ENCODE results near the gene JADE1. TPM values are rescaled to one million over a fixed set of nuclear protein-coding genes. Genes with fewer than 3 reads are reported as not detected.

The JADE1 gene
- total and polyA plus RNA-seq, 4 donors = 16.8 to 32.3 (median 25.4) TPM

- WGBS (ENCODE audit: insufficient coverage) = 67% methylated on average over 1 of the region's 2 CpGs
- no peak overlapping the region for H3K27ac ChIP-seq (ENCODE audit: low read depth, low read length)
- DNase-seq (ENCODE audit: low read depth in 4 of 6, low spot score in 6 of 6) = peak in 1 of 6 donors; percentile 28
- H3K4me1 ChIP-seq (ENCODE audit: control insufficient read depth, insufficient read depth, low read length) = peaks cover 6% of the 10 kb centered on the region
- no peak overlapping the region for H3K4me3 ChIP-seq (ENCODE audit: low read depth, low read length)
- H3K9me3 ChIP-seq (ENCODE audit: control insufficient read depth, insufficient read depth, low read length) = no peaks in the 10 kb centered on the region
- H3K27me3 ChIP-seq (ENCODE audit: control insufficient read depth, insufficient read depth, low read length) = no peaks in the 10 kb centered on the region
- H3K36me3 ChIP-seq (ENCODE audit: control insufficient read depth, insufficient read depth, low read length) = peaks cover 27% of the 10 kb centered on the region
Observed at GRCh38 chr4:128866269-128866668, 56.8 kb downstream of the JADE1 start.

- Histone ChIP-seq H3K4me1 (ENCODE audit: control insufficient read depth, insufficient read depth, low read length) (peaks cover 6% of the 10 kb centered on the region), H3K36me3 (ENCODE audit: control insufficient read depth, insufficient read depth, low read length) (peaks cover 27% of the 10 kb centered on the region), H3K27me3 (ENCODE audit: control insufficient read depth, insufficient read depth, low read length) (no peaks in the 10 kb centered on the region), H3K27ac (ENCODE audit: low read depth, low read length) (no peak overlapping the region), H3K4me3 (ENCODE audit: low read depth, low read length) (no peak overlapping the region), H3K9me3 (ENCODE audit: control insufficient read depth, insufficient read depth, low read length) (no peaks in the 10 kb centered on the region)
- DNase-seq (ENCODE audit: low read depth in 4 of 6, low spot score in 6 of 6) = no peak
- 100% methylated on average over 1 of the region's 1 CpG for WGBS (ENCODE audit: insufficient coverage)
Observed at GRCh38 chr4:128866691-128867090, 57.2 kb downstream of the JADE1 start.

GRCh38 chr4:128868758-128869157, 59.3 kb downstream of the JADE1 start:
- peaks cover 17% of the 10 kb centered on the region for H3K36me3 ChIP-seq (ENCODE audit: control insufficient read depth, insufficient read depth, low read length)
- no peaks in the 10 kb centered on the region for H3K4me1 ChIP-seq (ENCODE audit: control insufficient read depth, insufficient read depth, low read length)

GRCh38 chr4:128869776-128870509, 60.4 kb downstream of the JADE1 start:
- H3K27ac ChIP-seq (ENCODE audit: low read depth, low read length) = no peak overlapping the region
- no peaks in the 10 kb centered on the region for H3K9me3 ChIP-seq (ENCODE audit: control insufficient read depth, insufficient read depth, low read length)
- no peaks in the 10 kb centered on the region for H3K4me1 ChIP-seq (ENCODE audit: control insufficient read depth, insufficient read depth, low read length)
- DNase-seq (ENCODE audit: low read depth in 4 of 6, low spot score in 6 of 6) = no peak
- H3K4me3 ChIP-seq (ENCODE audit: low read depth, low read length) = no peak overlapping the region
- peaks cover 17% of the 10 kb centered on the region for H3K36me3 ChIP-seq (ENCODE audit: control insufficient read depth, insufficient read depth, low read length)
- WGBS (ENCODE audit: insufficient coverage) = 78% methylated on average over 1 of the region's 2 CpGs
- no peaks in the 10 kb centered on the region for H3K27me3 ChIP-seq (ENCODE audit: control insufficient read depth, insufficient read depth, low read length)

More at GRCh38 chr4:128868758-128869157, 59.3 kb downstream of the JADE1 start:
- no peak for DNase-seq (ENCODE audit: low read depth in 4 of 6, low spot score in 6 of 6)
- 100% methylated on average over 1 of the region's 3 CpGs for WGBS (ENCODE audit: insufficient coverage)
- Histone ChIP-seq H3K27ac (ENCODE audit: low read depth, low read length) (no peak overlapping the region), H3K9me3 (ENCODE audit: control insufficient read depth, insufficient read depth, low read length) (no peaks in the 10 kb centered on the region), H3K4me3 (ENCODE audit: low read depth, low read length) (no peak overlapping the region), H3K27me3 (ENCODE audit: control insufficient read depth, insufficient read depth, low read length) (no peaks in the 10 kb centered on the region)

GRCh38 chr4:128871948-128872347, 62.4 kb downstream of the JADE1 start:
- Histone ChIP-seq H3K4me1 (ENCODE audit: control insufficient read depth, insufficient read depth, low read length) (no peaks in the 10 kb centered on the region), H3K27ac (ENCODE audit: low read depth, low read length) (no peak overlapping the region), H3K4me3 (ENCODE audit: low read depth, low read length) (no peak overlapping the region), H3K9me3 (ENCODE audit: control insufficient read depth, insufficient read depth, low read length) (no peaks in the 10 kb centered on the region), H3K27me3 (ENCODE audit: control insufficient read depth, insufficient read depth, low read length) (no peaks in the 10 kb centered on the region), H3K36me3 (ENCODE audit: control insufficient read depth, insufficient read depth, low read length) (peaks cover 13% of the 10 kb centered on the region)
- 100% methylated on average over 4 of the region's 9 CpGs for WGBS (ENCODE audit: insufficient coverage)
- no peak for DNase-seq (ENCODE audit: low read depth in 4 of 6, low spot score in 6 of 6)

DNA sequence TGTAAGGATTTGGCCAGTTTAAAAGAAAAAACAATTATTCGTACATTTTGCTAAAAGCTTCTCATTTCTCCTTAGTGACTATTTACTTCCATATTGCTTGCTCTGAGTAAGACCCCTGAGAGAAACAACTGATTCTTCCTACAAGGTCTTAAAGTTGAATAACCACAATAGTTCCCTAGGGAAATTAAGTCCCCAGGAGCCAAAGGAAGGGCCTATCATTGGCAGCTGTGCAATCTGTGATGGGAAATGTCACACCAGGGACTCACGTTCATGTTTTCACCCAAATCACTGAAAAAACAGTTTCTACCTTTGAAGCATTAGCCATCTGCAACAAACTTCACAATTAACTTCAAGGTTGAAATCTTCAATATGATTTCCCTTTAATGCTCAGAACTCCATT, 66.7 kb downstream of the JADE1 start:
- WGBS (ENCODE audit: insufficient coverage) = 20% methylated on average over 1 of the region's 2 CpGs
- Histone ChIP-seq H3K36me3 (ENCODE audit: control insufficient read depth, insufficient read depth, low read length) (peaks cover 8% of the 10 kb centered on the region), H3K27ac (ENCODE audit: low read depth, low read length) (no peak overlapping the region)

GRCh38 chr4:128877934-128878333, 68.4 kb downstream of the JADE1 start:
- Histone ChIP-seq H3K4me3 (ENCODE audit: low read depth, low read length) (no peak overlapping the region), H3K4me1 (ENCODE audit: control insufficient read depth, insufficient read depth, low read length) (no peaks in the 10 kb centered on the region), H3K9me3 (ENCODE audit: control insufficient read depth, insufficient read depth, low read length) (no peaks in the 10 kb centered on the region), H3K27me3 (ENCODE audit: control insufficient read depth, insufficient read depth, low read length) (no peaks in the 10 kb centered on the region), H3K27ac (ENCODE audit: low read depth, low read length) (no peak overlapping the region), H3K36me3 (ENCODE audit: control insufficient read depth, insufficient read depth, low read length) (no peaks in the 10 kb centered on the region)
- DNase-seq (ENCODE audit: low read depth in 4 of 6, low spot score in 6 of 6) = no peak
- WGBS (ENCODE audit: insufficient coverage) = no CpG with 5 or more reads among the region's 4 CpGs

More for the DNA sequence above, 66.7 kb downstream of the JADE1 start:
- H3K4me1 ChIP-seq (ENCODE audit: control insufficient read depth, insufficient read depth, low read length) = no peaks in the 10 kb centered on the region
- no peaks in the 10 kb centered on the region for H3K9me3 ChIP-seq (ENCODE audit: control insufficient read depth, insufficient read depth, low read length)
- DNase-seq (ENCODE audit: low read depth in 4 of 6, low spot score in 6 of 6) = peak in 1 of 6 donors; percentile 82
- H3K4me3 ChIP-seq (ENCODE audit: low read depth, low read length) = no peak overlapping the region
- H3K27me3 ChIP-seq (ENCODE audit: control insufficient read depth, insufficient read depth, low read length) = no peaks in the 10 kb centered on the region

- DNase-seq (ENCODE audit: low read depth in 4 of 6, low spot score in 6 of 6) = no peak
- Histone ChIP-seq H3K4me3 (ENCODE audit: low read depth, low read length) (no peak overlapping the region), H3K4me1 (ENCODE audit: control insufficient read depth, insufficient read depth, low read length) (no peaks in the 10 kb centered on the region), H3K36me3 (ENCODE audit: control insufficient read depth, insufficient read depth, low read length) (no peaks in the 10 kb centered on the region), H3K27ac (ENCODE audit: low read depth, low read length) (no peak overlapping the region), H3K27me3 (ENCODE audit: control insufficient read depth, insufficient read depth, low read length) (no peaks in the 10 kb centered on the region), H3K9me3 (ENCODE audit: control insufficient read depth, insufficient read depth, low read length) (no peaks in the 10 kb centered on the region)
- no CpG with 5 or more reads among the region's 2 CpGs for WGBS (ENCODE audit: insufficient coverage)
Observed at GRCh38 chr4:128879283-128879682, 69.8 kb downstream of the JADE1 start.

DNA sequence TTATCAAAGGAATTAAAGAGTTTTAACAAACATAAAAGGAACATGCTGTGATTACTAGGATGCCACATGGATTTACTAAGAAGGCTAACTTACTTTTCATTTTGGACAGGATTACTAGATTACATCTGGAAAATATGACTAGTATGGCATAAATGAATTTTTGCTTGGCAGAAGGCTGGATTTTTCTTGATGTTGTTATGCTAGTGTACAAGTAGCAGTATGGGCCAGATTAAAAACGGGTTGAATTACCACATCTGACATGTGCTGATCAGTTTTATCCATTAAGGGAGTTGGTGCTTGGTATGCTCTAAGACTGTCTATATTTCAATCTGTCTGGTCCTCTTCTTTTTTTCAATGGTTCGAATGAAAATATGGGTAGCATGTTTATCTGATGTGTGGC, 70.5 kb downstream of the JADE1 start:
- Histone ChIP-seq H3K27me3 (ENCODE audit: control insufficient read depth, insufficient read depth, low read length) (no peaks in the 10 kb centered on the region), H3K36me3 (ENCODE audit: control insufficient read depth, insufficient read depth, low read length) (no peaks in the 10 kb centered on the region), H3K27ac (ENCODE audit: low read depth, low read length) (no peak overlapping the region), H3K4me3 (ENCODE audit: low read depth, low read length) (no peak overlapping the region), H3K9me3 (ENCODE audit: control insufficient read depth, insufficient read depth, low read length) (no peaks in the 10 kb centered on the region), H3K4me1 (ENCODE audit: control insufficient read depth, insufficient read depth, low read length) (no peaks in the 10 kb centered on the region)
- no CpG with 5 or more reads among the region's 2 CpGs for WGBS (ENCODE audit: insufficient coverage)
- DNase-seq (ENCODE audit: low read depth in 4 of 6, low spot score in 6 of 6) = no peak

GRCh38 chr4:128880662-128881061, 71.2 kb downstream of the JADE1 start:
- no peaks in the 10 kb centered on the region for H3K9me3 ChIP-seq (ENCODE audit: control insufficient read depth, insufficient read depth, low read length)
- no peaks in the 10 kb centered on the region for H3K4me1 ChIP-seq (ENCODE audit: control insufficient read depth, insufficient read depth, low read length)
- no peaks in the 10 kb centered on the region for H3K27me3 ChIP-seq (ENCODE audit: control insufficient read depth, insufficient read depth, low read length)
- 83% methylated on average over 1 of the region's 4 CpGs for WGBS (ENCODE audit: insufficient coverage)
- no peak overlapping the region for H3K27ac ChIP-seq (ENCODE audit: low read depth, low read length)
- no peaks in the 10 kb centered on the region for H3K36me3 ChIP-seq (ENCODE audit: control insufficient read depth, insufficient read depth, low read length)
- no peak for DNase-seq (ENCODE audit: low read depth in 4 of 6, low spot score in 6 of 6)
- H3K4me3 ChIP-seq (ENCODE audit: low read depth, low read length) = no peak overlapping the region

All from spinal cord (tissue), 10 donors.